ENCODE measurements around the gene AP1AR.
A peak's percentile ranks its signal among the peaks of the same experiment; 100 is the strongest.
"Not testable (repeated sequence)": the region's sequence is repeated elsewhere in the genome, so short reads cannot be mapped to it uniquely, and the experiment has no call there.

Gene AP1AR

DNA sequence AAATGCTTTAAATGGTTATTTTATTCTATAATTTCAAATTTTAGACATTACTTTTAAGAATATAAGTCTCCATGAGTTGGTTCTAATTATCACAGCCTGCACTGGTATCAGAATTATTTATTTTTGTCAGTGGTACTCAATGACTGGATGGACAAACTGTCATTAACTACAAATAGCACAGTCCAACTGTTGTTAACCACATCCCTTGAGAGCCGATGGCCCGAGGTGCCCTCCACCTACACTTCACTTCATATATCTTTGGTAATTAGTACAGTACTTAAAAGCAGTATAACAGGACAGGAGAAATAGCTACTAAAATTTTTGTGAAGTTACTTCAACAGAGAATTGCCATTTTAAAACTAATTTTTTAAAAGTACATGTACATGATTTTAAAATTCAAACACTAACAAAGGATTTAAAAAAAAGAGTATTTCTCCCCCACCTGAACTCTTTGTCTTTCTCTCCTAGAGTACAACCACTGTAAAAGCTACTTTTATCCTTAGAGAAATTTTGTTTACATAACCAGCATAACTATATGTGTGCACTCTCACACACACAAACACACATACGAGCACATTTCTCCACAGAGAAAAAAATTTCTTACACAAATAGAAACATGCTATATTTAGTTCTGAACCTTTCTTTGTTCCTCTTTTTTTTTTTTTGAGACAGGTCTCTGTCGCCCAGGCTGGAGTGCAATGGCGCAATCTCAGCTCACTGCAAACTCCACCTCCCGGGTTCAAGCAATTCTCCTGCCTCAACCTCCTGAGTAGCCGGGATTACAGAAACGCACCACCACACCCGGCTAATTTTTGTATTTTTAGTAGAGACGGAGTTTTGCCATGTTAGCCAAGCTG lies 47.7 kb downstream of the AP1AR start:
- DNase-seq: peak; percentile 41 to 52

DNA sequence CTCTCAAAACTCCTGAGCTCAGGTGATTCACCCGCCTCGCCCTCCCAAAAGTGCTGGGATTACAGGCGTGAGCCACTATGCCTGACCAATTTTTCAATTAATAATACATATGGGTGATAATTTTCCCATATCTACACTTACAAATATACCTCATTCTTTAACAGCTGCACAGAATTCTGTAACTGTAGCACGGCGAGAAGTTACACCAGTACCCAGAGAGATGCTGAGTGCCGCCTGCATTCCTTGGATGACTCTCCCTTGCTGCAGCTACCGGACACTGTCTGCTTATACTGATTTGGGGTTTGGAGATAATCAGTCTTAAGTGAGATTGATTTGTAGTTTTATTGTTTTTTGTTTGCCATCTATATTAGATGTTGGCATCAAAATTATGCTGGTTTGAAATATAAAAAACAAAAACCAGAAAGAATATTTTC lies 48.3 kb downstream of the AP1AR start:
- DNase-seq: no peak

DNA sequence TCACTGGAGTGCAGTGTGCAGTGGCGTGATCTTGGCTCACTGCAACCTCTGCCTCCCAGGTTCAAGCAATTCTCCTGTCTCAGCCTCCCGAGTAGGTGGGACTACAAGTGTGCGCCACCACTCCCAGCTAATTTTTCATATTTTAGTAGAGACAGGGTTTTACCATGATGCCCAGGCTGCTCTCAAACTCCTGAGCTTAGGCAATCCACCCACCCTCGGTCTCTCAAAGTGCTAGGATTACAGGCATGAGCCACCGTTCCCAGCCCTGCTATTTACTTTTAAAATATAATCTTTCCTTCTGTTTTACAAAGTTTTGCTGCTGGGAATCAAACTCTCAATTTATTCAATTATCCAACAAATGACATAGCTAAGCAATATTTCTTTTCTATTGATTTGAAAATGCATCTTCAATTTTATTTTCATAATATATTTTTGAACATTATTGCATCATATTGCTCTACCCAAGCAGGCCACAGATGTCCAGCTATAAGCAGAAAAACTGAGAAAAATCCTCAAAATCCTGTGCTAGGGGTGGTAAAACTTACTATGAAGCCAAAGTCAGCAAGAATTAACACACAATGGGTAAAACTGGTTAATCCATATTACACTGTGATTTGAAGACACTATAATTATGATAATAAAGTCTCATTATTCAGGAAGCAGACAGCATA lies 48.9 kb downstream of the AP1AR start:
- DNase-seq: no peak

DNA sequence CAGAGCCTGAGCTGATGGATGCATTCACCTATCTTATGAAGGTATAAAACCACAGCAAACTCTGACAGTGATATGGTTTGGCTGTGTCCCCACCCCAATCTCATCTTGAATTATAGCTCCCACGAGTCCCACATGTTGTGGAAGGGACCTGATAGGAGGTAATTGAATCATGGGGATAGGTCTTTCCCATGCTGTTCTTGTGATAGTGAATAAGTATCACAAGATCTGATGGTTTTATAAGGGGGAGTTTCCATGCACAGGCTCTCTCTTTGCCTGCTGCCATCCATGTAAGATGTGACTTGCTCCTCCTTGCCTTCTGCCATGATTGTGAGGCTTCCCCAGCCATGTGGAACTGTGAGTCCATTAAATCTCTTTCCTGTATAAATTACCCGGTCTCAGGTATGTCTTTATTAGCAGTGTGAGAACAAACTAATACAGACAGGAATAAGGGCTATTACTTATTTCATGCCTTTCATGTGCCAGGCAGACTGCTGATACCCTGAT lies 50.4 kb downstream of the AP1AR start:
- DNase-seq: not testable (repeated sequence)

DNA sequence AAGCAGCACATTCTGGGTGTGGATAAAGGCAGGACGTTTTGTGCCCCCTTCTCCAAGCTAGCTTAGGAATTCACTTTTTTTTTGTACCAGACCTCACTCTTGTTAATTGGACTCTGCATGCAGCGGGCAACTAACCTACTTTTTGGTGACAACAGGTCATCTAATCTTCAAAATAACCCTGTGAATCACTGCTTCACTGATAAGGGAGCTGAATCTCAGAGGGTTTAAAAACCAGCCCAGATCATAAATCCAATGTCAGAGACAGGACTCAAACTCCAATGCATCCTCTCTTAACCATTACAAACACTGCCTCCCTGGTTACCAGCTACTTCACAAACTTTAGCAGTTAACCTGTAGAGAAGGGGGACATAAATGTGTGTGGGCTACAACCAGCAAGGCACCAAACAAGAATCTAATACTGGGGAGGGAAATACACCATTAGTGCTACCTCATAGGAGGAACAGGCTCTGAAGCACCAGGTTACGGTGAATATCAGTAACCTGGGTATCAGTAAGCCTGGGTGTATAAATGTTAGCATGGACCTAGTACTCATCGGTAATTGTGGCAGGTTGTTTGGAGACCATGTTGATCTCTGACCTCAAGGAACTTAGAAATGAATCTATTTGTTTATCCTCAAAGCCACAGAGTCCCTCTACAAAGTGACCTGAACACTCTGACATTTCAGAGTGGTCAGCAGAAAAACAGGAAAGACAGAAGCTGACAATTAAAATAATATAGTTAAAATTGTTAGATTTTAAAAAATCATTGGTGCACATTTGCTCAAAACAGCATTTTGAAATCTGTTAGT lies 51.5 kb downstream of the AP1AR start:
- no peak for DNase-seq

DNA sequence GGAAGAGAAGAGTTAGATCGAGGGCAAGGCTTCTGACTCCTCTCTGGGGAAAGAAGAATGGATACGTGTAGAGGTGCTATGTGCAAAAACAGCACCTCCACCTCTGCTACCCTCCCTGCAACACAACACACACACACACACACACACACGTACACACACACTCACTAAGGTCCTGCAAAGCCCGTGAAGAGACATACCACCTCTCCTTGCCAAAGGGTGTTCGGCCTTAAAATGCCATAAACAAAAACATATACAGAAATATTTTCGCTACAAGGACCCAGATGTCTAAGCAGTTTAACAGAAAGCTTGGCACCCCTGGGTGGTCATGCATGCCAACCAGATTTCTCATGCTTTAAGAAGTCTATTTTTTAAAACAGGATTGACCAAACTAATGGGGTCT lies 52.6 kb downstream of the AP1AR start:
- DNase-seq: no peak

DNA sequence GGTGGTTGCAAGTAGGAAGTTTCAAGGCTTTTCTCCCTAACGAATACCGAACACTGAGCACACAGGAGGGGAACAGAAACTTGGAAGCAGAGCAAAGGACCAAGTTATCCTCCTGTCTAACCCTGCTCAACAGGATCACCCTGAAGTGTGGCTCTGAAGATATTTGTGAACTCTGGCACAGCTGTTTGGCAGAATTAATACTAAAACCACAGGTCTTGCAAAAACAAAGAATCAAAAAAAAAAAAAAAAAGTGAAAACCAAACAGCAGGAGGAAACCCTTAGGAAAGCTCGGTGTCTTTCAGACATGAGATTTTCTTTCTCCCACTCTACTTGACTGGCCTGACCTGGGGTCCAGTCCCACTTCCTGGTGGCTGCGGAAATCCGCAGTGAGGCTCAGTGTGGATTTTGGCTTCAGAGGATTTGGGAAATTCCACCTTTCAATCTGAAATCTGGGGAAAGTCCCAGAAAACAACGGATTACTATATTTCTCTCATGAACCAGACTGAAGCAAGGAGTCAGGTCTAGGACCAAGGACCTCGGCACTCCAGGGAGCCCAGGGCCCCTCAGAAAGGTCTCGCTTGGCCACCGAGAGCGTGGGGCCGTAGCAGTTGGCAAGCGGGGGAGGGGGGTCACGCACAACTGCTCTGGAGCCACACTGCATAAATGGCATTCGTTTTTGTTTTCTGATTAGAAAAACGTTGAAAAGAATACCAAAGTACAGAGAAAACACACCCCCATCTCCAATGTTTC lies 53.2 kb downstream of the AP1AR start:
- DNase-seq: no peak

DNA sequence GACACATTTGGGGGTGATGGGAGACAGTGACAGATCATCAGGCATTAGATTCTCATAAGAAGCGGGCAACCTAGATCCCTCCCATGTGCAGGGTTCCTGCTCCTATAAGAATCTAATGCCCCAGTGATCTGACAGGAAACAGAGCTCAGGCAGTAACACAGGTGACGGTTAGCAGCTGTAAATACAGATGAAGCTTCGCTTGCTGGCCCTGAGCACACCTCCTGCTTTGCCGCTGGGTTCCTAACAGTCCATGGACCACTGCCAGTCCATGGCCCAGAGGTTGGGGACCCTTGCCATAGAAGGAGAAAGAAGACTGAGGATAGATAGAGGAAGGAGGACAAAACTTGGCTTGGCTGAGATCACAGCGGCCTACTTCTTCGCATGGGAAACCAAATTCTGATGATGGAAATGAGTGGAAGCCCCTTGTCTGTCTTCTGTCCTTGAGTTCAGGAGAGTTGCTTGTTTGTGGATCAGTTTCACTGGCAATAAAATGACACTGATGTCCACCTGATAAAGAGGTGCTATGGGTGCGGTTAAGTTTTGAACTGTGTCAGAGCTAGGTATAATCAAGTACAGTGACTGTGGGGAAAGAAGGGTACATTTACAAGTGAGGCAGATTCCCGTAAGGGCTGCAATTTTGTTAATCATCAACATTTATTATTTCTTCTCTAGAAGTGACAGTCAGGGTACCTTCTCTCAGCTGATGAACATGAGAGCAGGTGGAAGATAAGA lies 55.8 kb downstream of the AP1AR start:
- no peak for DNase-seq

DNA sequence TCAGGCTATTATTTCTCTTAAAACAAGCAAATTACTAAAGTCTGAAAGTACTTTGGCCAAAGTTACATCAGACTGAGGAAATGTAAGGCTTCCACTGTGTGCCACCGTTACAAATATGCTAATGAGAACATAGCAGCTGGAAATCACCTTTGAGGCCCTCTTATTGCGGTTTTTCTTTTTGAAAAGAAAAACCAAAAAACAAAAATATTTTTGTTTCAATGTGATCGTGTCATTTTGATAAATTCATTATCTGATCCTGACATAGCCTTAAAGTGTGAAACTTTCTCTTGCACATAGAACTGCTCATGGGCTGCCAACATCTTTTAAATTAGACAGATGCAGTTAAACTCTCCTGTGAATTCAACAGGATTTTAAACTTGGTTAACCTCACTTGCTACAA lies 56.9 kb downstream of the AP1AR start:
- no peak for DNase-seq

DNA sequence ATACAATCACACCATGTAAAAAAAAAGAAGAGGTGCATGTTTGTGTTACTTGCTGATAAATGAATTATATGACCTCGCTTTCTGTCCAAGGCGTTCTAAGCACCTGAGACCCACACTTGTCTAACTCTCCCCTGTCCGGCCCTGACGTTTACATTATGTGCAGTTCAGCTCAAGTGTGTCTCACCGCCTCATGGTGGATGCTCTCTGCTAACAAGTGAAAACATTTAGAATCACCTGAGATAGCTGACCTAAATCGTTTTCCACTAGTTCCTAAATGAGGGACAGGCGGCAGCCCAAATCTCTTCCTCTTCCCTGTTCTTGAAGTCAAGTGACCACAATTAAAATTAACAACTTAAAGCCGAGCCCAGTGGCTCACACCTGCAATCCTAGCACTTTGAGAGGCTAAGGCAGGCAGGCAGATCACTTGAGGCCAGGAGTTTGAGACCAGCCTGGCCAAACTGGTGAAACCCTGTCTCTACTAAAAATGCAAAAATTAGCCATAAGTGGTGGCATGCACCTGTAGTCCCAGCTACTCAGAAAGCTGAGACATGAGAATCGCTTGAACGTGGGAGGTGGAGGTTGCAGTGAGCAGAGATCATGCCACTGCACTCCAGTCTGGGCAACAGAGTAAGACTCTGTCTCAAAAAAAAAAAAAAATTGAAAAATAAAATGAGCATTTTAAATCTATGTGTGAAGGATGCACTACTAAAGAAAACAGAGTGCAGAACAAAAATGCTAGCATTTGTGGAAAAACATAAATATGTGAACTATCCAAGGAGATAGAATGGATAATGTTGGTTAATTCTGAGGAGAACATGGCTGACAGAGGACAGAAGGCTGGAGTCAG lies 58.0 kb downstream of the AP1AR start:
- DNase-seq: no peak

DNA sequence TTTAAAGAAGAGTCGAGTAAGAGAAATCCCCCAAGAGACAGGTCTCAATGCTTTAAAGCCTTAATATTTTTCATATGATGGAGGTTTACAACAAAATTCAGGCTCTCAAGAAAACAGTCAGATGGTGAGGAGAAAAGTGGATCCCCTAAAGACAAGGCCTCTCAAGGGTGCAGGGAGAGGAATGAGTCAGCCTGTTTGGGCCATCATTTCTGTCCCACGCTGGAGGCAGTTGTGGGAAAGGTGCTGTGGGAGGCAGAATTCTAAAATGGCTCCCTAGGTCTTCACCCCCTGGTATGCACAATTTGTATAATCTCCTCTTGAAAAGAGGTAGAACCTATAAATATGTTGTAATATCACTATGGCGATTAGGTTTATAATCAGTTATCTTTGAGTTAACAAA lies 58.8 kb downstream of the AP1AR start:
- no peak for DNase-seq

DNA sequence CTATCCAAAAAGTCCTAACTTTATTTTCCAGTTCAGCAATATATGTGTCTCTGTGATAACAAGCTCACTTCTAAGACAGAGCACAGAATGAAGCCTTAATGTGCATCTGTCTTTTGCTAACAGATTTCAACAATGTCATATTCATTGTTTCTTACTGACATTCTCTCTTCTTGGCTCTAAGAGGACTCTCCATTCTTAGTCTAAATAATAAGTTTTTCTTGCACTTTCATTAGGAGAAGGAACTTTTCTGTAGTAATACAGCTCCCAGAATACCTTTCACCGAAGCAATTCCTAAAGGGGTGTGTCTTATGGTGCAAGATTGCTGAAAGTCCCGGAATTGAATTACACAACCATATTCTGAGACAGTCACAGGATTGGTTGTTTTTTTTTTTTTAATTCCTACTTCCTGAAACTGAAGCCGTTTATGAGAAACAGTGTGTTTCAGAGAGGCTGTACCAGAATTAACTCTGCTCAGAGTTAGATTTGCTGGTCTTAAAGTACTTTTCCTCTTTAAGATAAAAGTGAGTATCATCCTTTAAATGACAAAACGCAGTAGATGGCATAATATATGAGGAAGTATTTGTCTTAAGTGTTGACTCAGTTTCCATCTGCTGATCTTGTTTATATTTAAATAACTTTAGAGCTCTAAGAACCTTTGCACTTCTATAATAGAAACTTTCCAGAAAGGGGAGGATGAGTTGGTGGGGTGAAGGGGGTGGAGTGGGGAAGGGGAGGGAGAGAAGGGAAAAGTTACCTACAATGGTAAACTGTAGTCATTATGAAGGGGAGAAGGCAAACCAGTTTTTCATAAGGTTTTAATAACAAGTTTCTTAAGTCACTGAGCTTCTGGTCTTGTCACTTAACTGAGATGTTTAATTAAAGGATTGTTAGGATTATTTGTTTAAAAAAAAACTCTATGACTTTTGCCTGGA lies 65.6 kb downstream of the AP1AR start, which contains the start of gene ALPK1:
TSS of gene ALPK1 (plus strand) at position 421 of the 932 bp plus-strand sequence.
- DNase-seq: peak; percentile 86 to 92

DNA sequence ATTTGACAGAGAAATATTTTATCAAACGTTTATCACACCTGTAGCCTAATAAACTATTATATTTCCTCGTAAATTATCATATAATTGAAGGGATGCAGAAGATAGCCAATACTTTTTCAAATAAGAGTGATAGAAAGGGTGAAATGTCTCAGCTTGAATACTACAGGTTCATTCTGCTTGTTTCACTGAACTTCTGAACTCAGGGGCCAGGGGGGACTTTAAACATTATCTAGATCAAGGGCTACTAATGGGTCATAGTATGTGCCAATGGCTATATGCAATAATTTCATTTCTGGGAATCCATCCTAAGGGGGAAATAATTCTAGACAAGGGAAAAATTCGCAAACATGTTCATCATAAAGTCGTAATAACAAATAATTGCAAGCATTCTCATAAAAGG lies 68.1 kb downstream of the AP1AR start:
- no peak for DNase-seq

DNA sequence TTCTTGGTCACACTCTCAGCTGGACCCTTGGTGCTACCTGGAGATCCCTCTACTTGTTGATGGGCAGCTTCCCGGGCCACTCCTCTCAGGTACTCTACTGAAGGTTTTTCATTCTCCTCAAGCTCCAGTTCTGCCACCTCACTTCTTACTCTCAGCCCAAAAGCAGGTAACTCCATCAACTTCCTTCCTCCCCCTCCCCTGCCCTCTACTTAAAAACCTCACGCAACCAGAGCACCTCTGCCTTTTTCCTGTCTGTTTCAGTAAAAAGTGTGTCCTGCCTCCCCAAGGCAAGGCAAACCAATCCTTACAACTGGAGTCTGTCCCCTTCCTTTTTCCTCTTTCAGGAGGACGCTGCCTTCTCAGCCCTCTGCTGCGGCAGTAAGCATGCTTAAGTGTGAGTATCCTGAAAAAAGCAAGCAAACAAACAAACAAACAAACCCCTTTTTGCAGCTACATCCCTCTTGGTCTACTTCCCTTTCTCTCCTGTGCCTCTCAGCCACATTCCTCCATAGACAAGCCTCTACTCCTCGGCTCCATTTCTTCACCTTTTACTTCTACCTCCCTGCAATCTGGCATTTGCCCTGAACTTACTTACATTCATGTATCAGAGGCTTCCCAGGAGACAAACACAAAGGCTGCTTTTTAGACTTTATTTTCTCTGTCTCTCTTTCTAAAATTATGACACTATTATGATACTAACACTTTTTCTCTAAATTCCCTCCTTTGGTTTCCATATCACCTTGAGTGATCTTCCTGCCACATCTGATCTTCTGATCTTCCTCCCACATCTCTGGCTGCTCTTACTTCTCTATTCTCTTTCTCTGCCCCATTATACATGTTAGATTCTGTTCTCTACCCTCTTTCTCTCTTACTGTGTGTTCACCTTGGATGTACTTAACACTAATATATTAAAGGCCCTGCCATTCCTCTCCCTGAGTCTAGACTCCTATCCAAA lies 71.0 kb downstream of the AP1AR start:
- DNase-seq: no peak

DNA sequence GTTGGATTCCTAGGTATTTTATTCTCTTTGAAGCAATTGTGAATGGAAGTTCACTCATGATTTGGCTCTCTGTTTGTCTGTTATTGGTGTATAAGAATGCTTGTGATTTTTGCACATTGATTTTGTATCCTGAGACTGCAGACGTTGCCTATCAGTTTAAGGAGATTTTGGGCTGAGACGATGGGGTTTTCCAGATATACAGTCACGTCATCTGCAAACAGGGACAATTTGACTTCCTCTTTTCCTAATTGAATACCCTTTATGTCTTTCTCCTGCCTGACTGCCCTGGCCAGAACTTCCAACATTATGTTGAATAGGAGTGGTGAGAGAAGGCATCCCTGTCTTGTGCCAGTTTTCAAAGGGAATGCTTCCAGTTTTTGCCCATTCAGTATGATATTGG lies 73.9 kb downstream of the AP1AR start:
- DNase-seq: not testable (repeated sequence)

DNA sequence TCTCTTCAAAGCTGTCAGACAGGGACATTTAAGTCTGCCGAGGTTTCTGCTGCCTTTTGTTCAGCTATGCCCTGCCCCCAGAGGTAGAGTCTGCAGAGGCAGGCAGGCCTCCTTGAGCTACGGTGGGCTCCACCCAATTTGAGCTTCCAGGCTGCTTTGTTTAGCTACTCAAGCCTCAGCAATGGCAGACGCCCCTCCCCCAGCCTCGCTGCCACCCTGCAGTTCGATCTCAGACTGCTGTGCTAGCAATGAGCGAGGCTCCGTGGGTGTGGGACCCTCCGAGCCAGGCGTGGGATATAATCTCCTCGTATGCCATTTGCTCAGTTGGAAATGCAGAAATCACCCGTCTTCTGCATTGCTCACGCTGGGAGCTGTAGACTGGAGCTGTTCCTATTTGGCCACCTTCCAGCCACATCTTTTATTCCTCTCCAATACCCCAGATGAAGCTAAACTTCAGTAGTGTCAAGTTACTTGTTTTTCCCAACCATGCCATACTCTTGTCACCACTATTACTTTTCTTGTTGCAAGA lies 77.7 kb downstream of the AP1AR start:
- DNase-seq: not testable (repeated sequence)

DNA sequence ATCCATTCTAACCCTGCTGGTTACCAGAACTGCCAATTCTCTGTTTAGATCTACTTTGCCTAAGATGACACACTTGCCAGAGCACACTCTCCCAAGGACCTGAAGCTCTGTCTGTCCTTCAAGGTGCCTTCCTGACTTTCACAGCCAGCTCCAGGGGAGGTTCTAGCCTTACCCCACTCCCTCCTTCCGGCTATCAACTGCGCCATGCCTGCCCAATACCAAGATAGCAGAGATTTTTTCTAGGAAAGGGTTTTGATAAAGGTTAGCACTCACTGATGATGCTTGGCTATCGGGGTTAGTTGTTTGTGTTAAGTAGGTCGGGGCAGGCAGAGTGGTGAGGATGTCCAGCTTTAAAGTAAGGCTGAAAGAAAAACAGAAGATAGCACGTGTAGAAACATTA lies 79.9 kb downstream of the AP1AR start:
- no peak for DNase-seq

DNA sequence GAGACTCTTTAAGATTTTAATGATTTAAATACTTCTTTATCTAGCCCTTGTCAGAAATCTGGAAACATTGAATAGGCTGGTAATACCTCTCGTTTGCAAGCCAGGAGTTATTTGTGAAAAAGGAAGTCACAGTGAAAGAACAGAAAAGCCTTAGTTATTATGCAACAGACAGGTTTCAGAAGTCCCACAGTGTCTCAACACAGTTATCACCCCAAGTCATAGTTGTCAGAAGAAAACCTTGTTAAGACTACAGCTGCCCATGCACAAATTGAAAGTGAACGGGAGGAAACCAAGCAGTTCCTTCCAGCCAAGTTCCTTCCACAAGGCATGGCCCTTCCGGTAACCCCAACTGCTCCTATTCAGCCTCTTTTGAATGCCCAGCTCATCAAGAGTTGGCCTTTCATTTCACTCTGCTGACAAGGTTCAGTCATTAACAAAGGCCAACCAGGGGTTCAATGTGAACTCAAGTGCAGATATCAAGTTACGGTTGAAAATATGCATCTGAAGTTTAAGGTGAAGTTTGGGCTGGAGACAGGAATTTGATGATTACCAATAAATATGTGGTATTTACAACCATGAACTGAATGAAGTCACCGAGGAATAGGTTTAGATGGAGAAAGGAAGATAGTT lies 81.1 kb downstream of the AP1AR start:
- DNase-seq: peak; percentile 92
